Stimulated activated CD4-positive, alpha-beta T cell treated with anti-CD3 and anti-CD28 coated beads, Interleukin-4, amount 100 ng/mL, for 1 hour (primary cell): ENCODE results near the gene SLC9A3.
"Not testable (repeated sequence)": the region's sequence is repeated elsewhere in the genome, so short reads cannot be mapped to it uniquely, and the experiment has no call there.

Experiments used
- DNase-seq: peaks from one replicate; pipeline ENCODE4 v3.0.0-alpha.2; 2020

Gene SLC9A3

GRCh38 chr5:523441-524222 lies 617 bp downstream of the SLC9A3 start:
- no peak for DNase-seq

DNA sequence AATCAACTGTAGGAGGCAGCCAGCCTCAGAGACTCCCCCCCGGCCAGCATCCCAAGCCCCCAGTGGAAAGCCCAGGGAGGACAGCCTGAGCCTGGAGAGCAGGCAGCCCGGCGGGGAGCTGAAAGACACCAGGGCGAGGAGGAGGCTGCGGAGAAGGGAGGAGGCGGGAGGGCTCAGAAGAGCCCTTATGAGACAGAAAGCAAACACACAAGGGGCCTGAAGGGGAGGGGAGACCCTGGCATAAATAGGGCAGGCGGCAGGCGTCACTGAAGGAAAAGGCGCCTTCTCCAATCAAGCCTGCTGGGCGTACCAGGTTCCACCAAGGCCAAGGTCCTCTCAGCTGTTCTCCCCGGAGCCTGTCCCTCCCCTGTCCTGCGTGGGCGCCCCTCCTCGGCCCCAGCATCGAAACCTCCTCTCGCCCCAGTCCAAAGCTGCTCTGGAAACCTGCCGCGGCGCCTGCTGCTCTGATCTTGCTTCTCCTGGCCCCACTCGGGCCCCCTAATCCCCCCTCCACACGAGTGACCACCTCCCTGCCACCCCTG lies 1.3 kb downstream of the SLC9A3 start:
- no peak for DNase-seq

GRCh38 chr5:522116-522515 lies 2.1 kb downstream of the SLC9A3 start:
- no peak for DNase-seq

GRCh38 chr5:521680-522079 lies 2.6 kb downstream of the SLC9A3 start:
- no peak for DNase-seq

- DNase-seq, result no peak
Measured at GRCh38 chr5:520850-521226, 3.4 kb downstream of the SLC9A3 start.

DNA sequence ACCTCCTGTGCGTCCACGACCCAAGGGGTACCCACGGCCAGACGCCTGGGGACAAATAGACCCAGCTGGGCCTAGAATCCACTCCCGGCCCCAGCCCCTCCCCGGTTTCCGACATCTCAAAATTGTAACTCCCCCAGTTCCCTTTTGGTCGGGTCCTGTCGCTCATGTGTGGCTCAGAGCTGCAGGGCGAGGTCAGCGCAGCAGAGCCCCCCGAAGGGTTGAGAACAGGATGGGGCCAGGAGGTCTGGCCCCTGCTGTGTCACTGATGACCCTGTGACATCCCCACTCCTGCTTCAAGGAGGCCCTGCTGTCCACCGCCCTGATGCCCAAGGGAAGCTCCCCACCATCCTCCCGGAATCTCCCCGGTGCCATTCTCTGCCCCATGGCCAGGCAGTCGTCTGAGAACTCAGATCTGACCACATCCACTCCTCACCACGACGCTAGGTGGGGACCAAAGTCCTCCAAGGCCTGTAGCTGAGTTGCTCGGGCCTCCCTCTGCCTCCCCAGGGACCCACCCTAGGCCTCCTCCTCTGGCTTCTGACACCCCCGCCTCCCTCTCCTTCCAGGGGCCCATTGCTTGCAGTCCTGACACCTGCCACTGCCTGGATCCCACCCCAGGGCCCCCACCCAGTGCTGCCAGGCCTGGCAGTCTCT lies 3.9 kb downstream of the SLC9A3 start:
- DNase-seq, result no peak

GRCh38 chr5:518721-519120 lies 5.5 kb downstream of the SLC9A3 start:
- no peak for DNase-seq

DNA sequence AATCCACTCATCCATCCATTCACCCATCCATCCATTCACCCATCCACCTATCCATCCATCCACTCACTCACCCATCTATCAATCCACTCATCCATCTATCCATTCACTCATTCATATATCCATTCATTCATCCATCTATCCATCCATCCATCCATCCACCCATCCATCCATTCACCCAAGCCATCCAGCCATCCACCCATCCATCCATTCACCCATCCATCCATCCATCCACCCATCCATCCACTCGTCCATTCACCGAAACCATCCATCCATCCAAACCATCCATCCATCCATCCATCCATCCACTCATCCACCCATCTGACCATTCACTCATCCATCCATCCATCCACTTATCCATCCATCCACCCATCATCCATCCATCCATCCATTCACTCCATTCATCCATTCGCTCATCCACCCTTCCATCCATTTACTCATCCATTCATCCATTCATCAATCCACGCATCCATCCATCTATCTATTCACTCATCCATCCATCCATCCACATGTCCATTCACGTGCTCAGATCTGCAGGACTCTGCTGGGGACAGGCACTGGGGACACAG lies 6.6 kb downstream of the SLC9A3 start:
- DNase-seq, result no peak

DNA sequence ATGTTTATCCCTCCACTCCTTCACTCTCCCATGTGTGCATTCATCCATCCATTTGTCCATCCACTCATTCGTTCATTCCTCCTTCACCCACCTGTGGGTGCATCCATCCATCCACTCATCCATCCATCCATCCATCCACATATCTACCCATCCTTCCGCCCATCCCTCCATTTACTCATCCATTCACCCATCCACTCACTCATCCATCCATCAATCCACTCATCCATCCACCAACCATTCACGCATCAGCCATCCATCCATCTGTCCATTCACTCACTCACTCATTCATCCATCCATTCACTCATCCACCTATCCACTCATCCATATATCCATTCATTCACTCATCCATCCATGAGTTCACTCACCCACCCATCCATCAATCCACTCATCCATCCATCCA lies 7.3 kb downstream of the SLC9A3 start:
- no peak for DNase-seq

- no peak for DNase-seq
Measured at GRCh38 chr5:516338-516925, 7.8 kb downstream of the SLC9A3 start.

DNA sequence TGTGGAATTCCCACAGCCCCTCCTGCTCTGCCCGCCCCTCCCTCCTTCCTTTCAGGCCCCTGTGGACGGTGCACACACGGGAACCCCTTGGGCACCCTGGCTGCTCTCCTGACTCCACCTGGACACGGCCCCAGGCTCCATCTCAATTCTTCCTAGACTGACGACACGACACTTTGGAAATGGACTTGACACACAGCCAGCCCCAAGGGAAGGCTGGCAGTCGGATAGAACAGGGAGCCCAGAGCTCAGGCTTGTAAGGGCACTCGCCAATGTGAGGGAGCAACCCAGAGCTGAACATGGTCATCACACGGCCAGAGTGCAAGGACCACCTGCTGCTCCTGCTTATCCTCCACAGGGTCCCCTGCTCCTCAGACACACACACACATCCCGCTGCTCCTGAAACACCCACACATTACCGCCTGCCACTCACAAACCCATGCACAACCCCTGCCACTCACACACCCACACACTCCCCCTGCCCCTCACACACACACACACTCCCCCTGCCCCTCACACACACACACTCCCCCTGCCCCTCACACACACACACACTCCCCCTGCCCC lies 8.9 kb downstream of the SLC9A3 start:
- DNase-seq, result no peak

DNA sequence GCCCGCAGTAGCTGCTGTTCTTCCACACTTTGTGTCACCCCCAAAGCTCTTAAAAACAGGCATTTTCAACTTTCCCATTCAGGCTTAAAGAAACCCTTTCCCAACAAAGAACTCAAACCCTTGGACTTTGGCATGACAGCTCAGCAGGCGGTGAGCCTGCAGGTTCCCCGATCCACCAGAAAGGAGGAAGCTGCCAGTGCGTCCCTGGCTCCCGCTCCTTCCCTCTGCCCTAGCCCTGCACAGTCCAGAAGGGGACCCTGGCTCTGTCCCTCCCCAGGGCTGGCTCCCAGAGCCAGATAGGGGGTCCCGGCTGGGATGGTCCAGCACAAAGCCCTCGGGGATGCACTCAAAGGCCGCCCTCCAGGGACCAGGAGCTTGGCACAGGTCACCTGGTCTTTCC lies 9.6 kb downstream of the SLC9A3 start:
- no peak for DNase-seq

DNA sequence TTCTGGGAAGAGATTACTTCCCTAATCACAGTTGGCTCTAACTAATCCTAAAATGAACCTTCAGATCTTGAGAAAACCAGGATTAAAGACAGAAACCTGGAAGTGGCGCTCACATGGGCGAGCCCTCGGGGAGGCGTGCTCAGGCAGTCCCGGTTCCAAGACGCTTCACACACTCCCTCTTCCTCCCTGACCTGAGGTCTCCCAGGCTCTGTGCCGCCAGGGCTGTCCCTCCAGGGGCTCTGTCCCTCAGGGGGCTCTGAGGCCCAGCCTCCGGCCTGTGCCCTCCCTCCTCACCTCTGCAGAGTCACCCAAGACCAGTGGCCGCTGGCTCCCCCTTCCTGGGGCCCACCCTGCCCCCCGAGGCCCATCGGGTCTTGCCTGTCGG lies 10.2 kb downstream of the SLC9A3 start:
- DNase-seq, result no peak

GRCh38 chr5:513216-514100 lies 10.8 kb downstream of the SLC9A3 start:
- no peak for DNase-seq

- no peak for DNase-seq
Measured at GRCh38 chr5:511476-511875, 12.8 kb downstream of the SLC9A3 start.

- no peak for DNase-seq
Measured at GRCh38 chr5:510521-510920, 13.7 kb downstream of the SLC9A3 start.

DNA sequence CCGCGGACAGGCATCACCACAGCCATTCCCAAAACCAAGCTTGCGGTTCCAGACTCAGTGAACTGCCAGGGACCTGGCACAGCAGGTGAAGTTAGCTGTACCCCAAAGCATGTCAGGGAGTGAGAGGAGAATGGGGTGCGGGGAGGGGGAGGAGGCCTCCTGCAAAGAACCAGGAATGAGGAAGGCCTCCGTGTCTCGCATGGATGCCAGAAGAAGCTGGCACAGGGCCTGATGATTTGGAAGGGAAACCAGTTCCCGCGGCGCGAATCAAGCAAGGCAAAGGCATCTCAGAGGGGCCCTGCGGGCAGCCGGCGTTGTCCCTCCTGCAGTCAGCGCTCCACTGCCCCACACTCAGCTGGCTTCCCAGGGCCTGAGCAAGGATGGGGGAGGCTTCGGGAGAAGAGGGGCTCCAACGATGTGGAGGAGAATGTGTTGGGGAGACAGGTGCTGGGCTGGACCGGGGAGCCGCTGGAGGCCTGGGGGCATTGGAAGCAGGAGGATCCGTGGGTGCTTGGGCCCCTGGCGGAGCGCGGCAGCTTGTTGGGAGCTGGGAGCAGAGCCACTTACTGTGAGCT lies 14.6 kb downstream of the SLC9A3 start:
- DNase-seq, result no peak

GRCh38 chr5:507986-508575 lies 16.2 kb downstream of the SLC9A3 start:
- not testable (repeated sequence) for DNase-seq

DNA sequence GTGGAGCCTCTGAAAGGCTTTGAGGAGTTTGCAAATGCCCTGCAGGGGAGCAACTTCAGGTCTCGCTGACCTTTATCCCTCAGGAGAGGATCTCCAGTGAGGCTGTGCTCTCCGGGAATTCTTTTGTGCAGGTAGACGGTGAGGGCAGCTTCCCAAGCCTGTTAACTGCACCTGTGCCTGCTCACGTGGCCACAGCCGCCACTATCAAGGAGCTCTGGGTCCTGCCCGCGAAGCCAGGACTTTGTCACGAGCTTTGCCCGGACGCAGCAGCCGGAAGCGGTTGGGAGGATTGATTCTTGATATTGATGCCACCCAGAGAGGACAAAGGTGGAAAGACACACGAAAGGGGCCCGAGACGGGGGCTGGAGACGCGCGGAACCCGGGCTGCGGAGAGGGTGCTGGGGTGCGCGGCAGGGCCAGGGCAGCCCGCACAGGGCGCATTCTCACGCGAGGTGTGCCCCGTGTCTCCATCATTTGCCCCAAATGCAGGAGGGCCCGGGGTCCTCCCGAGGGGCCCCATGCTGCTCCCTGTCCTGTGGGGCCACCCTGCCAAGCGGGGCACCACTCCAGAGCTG lies 18.2 kb downstream of the SLC9A3 start:
- DNase-seq, result no peak

DNA sequence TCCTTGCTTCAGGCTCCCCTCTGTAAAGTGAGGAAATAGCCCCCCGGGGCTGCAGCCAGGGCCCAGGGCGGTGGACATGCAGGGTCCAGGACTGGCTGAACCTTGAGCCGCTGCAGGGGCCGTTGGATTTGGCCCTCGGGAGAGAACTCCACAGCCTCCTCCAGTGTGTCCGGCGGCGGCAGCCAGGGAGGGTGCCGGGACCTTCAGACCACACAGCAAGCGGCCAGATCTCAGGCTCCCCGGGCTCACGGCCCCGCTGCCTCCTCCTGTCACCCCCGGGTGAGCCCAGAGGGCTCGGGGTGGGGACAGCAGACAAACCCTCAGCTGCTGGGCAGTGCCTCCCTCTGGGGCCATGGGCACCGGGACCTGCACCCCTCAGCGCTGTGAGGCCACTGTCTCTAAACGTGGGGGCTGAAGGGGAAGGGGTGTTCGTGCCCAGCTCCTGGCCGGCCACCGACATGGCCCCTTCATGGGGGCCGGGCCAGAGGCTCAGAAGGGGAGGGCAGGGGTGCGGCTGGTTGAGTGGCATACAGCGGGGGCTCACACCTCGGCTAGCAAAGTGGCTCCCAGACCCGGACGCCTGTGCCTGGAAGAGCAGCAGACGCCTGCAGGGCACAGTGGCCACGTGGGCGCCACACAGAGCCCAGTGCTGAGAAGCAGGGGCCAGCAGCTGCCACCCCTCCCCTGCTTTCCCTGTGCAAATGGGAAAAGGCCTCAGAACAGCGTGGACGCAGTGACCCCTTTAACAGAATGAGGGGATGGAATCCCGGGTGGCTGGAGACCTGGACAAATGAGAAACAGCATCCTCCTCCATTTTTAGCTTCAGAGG lies 19.7 kb downstream of the SLC9A3 start:
- DNase-seq, result no peak
